Activated T-helper 1 cell treated with Interleukin-2 at 50 U/mL for 16 hours (primary cell): ENCODE results near the gene ZNF862.

Experiments
- DNase-seq: peaks from one replicate; pipeline ENCODE4 v3.0.0-alpha.2; 2020; ENCODE audit warnings: low read depth

Gene ZNF862

DNA sequence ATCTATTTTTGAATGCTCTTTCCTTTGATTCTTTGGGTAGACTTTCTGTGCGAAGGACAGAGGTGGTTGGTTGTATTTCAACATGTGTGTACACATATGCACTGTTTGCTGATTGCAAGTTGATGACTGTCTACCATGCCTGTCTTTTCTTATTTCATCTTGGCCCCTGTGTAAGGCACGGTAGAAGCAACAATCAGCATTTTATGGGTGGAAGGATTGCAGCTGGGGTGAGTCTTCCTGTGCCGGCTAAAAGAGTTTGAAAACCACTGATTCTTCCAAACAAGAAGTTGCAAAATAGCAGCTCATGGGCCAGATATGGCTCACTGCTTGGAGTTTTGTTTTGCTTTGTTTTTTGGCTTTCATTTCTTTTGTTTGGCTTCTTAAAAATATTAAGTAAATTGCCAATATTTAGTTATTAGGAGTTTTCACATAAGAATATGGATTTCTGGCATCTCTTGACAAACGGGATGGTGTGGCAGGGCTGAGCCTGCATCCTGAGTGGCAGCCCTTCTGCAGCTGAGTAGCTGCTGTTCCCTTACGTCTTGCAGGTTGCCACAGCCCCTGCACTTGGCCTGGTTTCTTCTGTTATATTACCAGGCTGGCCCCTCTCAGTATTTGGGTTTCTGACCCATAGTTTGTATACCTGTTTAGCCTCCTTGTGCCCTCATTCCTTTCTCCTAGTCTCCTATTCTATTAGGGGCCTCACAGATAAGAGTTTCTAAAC is 7.2 kb downstream of the ZNF862 start:
- DNase-seq: no peak

DNA sequence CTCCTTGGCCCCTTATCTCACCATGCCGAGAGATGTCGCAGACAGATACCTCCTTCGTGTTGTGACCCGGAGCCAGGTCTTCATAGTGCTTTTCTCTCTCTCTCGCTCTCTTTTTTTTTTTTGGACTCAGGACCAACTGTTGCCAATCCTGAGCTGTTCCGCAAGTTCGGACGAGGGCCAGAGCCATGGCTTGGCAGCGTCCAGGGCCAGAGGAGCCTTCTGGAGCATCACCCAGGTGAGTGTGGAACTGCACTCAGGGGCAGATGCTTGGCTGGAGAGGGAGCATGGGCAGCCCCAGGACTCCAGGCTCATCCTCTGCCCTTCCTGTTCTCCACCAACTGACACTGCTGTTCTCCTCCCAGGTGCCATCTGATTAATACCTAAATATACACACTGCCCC is 7.8 kb downstream of the ZNF862 start:
- DNase-seq: no peak

DNA sequence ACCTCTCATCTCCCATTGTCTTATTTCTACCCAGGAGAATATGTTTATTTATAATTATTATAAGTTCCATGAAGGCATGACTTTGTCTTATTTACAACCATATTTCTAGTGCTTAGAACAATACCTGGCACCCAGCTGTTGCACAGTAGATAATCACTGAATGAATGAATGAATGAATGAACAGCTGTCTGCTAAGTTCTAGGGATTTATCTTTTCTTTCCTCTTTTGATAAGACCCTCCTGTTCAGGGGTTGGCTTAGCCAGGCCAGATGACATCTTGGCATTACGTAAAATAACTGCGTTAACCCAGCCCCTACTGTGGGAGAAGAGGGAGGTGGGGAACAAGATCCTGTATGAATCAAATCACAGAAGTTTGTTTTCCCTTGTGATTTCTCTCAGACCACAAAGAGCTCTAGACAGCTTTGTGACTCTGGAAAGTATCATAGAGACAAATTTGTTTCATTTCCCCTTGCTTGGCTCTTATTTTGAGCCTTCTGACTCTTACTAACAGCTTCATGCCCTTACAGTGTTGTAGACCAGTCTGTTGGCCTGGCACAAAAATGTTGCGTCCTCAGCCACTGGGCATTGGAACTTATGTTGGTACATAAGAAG is 8.4 kb downstream of the ZNF862 start:
- DNase-seq: no peak

DNA sequence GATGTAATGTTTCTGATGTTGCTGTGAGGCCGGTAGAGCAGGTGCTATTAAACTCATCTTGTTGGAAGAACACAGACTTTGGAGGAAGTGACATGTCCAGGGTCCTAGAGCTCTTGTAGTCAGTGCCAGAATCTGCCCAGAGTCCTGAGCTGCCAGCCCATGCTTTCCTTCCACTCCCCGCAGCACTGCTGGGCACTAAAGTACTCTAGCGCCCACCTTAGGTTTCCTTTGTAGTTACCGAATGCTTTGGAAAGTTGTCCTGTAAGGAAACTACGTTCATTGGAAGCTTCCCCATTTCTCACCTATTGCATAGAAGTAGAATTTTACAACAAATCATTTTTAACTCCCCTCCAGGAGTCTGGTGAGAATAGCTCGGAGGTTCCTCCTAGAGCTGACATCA is 11.0 kb downstream of the ZNF862 start:
- DNase-seq: no peak

DNA sequence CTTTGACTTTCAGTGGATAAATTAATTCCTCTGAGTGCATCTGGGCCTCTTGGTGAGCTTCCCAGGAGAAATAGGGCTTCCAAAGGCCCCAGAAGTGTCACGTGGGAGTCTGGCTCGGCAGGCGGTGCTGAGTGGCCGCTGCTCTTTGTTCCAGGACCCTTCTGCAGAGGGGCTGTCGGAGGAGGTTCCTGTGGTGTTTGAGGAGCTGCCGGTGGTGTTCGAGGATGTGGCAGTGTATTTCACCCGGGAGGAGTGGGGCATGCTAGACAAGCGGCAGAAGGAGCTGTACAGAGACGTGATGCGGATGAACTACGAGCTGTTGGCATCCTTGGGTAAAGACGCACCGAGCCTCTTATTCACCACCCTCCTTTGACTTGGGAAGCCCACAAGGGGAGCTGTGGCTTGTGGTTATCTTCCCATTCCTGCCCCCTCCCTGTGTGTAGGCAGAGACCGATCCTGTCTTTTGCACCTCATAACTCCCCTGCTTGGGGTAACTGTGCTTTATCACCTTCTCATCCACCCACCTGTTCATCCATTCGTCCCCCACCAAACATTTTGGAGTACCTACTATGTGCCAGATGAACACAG is 11.9 kb downstream of the ZNF862 start:
- DNase-seq: no peak

DNA sequence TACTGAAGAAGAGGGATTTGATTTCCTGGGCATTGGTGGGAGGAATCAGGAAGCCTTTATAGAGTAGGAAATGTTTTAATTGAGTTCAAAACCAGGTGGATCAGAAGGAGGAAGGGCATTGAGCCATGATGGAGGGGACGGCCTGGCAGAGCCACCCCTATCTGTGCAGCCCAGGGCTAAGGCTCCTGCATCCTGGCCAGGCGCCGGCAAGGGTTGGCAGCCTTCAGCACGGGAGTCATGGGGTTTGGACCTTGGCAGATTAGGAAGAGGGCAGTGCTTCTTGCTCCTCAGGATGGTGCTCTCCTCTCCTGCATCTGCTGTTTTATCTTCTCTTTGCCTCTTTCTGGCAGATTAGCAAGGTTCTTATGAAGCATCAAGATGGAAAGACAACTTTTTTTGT is 12.5 kb downstream of the ZNF862 start:
- DNase-seq: no peak

DNA sequence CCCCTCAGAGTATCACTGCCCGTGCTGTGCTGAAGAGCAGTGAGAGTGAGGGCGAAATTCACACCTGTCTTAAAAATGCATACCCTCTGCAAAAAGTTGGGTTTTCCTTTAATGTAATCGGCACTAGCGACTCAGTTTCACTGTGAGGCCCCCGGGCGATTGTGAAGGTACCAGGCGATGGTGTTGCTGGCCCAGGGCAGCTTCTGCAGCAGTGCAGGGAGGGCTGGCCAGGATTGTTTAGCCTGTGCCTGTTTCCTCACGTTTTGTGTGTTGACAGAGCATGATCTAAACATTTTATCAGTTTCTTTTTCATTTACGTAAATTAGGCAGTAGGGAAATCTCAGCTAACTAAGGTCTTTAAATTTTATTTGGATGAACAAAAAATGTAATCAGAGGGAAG is 13.3 kb downstream of the ZNF862 start:
- DNase-seq: no peak

DNA sequence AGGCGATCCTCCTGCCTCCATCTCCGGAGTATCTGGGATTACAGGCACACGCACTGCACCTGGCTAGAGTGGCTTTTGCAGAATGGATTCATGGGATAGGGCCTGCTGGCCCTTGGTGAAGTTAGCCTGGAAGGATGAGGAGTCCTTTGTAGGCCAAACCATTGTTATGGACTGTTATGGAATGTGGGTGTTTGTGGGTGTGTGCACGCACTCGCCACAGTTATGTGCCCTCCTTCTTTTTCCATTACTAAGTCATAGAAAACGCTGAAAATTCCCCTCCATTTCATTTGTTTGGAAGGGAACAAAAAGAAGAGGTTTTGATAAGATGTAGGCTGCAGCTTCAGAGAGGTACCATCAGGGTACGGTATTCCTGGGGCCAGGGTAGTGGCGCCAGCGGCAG is 15.0 kb downstream of the ZNF862 start:
- no peak for DNase-seq

DNA sequence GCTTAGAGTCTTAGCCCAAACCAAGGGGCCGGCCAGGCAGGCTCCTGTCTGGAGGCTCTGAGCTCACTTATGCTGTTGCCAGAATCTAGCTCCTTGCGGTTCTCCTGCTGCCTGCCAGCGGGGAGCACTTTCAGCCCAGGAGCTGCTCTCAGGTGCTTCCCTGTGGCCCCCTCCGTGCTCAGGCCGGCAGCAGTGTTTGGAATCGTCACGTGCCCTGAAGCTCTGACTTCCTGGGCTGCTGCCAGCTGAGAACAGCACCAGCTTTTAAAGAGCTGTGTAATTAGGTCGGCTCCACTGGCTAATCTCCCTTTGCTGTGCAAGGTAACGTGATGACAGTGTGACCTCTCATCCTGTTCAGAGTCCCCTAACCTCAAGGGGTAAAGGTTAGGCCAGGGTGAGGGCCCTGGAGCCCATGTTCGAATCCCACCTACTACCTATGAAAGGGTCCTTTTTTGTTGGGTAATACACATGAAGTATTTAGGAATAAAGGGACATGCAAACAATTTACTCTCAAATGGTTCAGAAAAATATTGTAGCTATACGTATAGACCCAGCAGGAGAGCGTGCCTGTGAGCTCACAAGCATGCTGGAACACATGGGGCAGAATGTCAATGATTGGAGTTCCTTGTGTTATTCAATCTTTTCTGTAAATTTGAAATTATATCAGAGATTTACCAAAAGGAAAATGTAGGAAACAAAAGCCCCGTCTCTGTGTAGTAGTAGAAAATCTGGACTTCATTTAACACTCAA is 16.6 kb downstream of the ZNF862 start:
- DNase-seq: no peak

DNA sequence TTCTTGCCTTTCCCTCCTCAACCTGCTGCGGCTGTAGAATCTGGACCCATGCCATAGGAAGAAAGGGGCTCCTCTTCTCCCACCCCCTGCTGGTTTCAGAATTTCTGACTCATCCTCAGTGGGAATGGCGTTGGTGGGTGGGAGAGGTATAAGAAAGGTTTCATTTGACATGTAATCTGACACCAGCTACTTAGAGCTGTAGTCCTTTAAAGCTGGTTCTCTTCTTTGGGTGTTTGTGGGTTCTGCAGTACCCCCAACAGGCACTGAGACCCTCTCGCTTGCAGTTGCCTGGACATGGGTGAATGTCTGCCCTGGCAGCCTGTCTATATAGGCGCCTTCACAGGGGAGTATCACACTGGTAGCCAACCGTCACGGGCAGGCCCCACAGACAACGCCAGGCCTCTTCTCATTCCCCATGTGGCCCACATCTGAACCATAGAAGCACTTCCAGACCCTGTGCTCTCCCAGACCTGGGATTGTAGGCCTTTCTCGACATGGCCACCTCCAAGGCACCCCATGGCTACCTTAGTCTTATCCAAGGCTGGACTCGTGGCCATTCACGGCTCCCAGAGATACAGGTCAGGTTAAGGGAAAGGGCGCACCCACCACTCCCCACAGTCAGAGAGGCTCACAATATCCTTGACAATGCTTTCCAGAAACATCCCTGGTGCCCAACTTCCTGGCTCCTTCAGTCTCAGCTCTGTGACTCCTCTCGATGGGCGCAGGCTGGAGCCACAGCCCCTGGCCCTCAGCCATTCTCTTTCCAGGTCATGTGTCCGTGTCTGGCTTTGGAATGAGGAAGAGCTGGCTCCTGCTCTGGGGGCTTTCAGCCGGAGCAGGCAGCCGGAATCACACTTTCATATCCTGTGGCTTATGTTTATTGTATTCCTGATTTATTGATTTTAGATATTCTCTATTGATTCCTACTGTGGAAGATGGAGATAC is 17.5 kb downstream of the ZNF862 start:
- no peak for DNase-seq

DNA sequence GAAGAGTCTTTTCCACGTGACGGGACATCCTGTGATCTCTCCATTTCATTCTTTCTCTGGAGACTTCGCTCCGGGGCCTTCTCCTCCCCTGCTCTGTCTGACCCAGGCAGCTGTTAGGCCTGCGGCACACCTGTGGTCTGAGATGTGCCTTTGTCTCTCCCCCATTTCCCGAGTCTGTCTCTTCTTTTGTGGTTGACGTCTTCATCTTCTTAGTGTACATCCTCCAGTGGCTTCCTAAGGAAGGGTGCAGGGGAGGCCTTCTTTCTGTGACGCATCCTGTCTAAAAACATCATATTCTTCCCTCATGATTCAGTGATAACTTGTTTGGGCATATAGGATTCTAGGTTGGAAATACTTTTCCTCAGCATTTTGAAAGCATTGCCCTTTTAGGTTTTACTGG is 18.4 kb downstream of the ZNF862 start:
- DNase-seq: no peak

DNA sequence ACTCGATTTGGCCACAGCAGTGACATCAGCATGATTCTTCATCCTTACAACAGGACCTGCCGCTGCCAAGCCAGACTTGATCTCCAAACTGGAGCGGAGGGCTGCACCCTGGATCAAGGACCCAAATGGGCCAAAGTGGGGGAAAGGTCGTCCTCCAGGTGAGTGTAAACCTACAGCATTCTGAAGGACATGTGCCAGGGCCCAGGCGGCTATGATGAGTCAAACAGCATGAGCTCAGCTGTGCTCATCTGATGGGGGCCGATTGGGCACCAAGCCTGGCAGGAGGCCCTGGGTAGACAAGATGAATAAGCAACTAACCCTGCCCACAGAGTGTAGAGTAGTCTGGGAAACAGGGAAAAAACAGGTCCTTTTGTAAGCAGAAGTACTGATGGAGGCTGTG is 21.2 kb downstream of the ZNF862 start:
- DNase-seq: no peak

DNA sequence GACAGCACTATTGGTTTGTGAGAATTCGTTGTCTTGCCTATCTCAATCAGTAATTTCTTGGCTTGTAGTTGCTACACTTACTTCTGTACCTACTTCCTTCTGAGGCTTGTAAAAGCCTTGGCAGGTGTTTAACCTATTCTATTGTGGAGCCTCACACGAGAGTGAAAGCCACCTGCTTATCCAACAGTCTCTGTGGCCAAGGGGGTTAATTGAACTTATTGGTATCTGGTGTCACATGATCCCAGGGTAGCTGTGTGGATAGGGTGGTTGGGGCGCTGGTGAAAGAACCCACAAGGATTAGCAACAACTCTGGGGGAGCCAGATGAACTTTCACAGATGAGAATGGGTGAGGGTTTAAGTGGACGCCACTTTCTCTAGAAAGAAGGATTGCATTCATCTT is 21.7 kb downstream of the ZNF862 start:
- DNase-seq: no peak

DNA sequence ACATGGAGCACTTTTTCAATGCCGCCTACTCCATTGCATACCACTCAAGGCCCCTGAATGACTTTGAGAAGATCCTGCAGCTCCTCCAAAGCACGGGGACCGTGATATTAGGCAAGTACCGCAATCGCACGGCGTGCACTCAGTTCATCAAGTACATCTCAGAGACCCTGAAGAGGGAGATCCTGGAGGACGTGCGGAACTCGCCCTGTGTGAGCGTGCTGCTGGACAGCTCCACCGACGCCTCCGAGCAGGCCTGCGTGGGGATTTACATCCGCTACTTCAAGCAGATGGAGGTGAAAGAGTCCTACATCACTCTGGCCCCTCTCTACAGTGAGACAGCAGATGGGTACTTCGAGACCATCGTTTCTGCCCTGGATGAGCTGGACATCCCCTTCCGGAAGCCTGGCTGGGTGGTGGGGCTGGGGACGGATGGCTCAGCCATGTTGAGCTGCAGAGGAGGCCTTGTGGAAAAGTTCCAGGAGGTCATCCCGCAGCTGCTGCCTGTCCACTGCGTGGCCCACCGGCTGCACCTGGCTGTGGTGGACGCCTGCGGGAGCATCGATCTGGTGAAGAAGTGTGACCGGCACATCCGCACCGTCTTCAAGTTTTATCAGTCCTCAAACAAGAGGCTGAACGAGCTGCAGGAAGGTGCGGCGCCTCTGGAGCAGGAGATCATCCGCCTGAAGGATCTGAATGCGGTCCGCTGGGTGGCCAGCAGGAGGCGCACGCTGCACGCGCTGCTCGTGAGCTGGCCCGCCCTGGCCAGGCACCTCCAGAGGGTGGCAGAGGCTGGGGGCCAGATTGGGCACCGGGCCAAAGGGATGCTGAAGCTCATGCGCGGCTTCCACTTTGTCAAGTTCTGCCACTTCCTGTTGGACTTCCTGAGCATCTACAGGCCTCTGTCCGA is 22.9 kb downstream of the ZNF862 start:
- no peak for DNase-seq

DNA sequence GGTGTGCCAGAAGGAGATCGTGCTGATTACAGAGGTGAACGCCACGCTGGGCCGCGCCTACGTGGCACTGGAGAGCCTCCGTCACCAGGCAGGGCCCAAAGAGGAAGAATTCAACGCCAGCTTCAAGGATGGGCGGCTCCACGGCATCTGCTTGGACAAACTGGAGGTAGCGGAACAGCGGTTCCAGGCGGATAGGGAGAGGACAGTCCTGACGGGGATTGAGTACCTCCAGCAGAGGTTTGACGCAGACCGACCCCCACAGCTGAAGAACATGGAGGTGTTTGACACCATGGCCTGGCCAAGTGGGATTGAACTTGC is 23.5 kb downstream of the ZNF862 start:
- DNase-seq: no peak

DNA sequence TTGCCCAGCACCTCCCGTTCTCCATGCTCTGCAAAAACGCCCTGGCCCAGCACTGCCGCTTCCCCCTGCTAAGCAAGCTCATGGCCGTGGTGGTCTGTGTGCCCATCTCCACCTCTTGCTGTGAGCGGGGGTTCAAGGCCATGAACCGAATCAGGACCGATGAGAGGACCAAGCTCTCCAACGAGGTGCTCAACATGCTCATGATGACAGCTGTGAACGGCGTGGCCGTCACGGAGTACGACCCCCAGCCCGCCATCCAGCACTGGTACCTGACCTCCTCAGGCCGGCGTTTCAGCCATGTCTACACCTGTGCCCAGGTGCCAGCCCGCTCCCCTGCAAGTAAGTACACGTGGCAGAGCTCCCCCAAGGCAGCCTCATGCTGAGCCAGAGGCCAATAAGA is 24.0 kb downstream of the ZNF862 start:
- no peak for DNase-seq

DNA sequence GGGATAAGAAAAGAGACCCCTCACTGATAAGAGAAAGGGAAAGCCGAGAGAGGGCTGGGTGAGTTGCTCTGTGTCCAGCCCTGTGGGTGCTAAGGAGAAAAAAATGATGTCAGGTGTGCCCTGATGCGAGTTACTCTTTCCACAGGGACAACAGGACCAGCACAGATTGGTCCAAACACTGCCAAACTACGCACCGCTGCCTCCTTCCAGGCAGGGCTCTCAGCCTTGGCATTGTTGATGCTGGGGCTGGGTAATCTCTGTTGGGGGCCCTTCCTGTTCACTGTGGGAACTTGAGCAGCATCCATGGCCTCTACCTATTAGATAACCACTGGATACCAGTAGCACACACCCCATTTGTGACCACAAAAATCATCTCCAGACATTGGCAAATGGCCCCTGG is 25.3 kb downstream of the ZNF862 start:
- DNase-seq: no peak

DNA sequence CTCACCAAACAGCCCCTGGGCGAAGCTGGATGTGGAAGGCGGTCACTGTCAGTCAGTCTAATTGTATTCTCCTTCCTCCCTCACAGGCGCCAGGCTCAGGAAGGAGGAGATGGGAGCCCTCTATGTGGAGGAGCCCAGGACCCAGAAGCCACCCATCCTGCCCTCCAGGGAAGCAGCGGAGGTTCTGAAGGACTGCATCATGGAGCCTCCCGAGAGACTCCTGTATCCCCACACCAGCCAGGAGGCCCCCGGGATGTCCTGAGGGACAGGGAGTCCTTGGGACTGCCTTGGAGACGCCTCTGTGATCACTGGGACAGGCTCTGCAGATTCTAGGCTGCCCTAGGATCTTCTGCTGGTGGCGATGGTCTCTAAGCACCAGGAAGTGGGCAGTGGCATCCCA is 25.8 kb downstream of the ZNF862 start:
- no peak for DNase-seq

DNA sequence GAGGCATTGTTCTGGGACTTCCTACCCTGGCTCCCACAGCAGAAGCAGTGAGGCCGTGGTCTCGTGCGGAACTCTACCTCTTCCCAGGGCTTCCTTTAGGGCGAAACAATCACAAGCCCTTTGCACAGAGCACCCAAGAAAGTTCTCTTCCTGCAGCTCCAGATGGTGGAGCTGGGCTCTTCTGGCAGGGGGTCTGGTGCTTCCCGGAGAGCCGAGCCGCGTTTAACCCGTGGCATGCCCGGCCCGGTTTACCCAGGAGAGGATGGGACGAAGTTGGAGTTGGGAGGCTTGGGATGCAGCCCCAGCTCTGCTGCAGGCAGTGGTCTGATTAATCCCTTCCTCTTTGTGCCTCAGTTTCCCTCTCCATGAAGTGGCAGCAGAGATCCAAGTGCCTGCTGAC is 26.6 kb downstream of the ZNF862 start:
- DNase-seq: no peak

DNA sequence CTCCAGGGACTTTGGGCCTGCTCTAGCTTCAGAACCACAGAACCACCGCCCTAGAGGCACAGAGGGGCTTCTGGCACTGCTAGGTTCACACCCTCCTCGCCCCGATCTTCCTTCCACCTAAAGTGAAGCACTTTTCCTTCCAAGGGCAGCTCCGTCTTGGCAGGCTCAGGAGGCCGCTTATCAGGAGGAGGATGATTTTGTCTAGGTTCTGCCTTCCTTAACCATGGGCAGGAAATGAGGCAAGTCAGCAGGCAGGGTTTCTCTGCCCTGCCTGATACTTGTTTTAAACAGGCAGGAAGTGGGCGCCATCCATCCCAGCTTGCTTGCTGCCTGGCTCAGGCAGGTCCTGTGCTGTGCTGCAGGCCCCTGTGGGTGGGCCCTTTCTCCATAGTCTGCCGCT is 27.3 kb downstream of the ZNF862 start:
- peak; percentile 54 for DNase-seq

DNA sequence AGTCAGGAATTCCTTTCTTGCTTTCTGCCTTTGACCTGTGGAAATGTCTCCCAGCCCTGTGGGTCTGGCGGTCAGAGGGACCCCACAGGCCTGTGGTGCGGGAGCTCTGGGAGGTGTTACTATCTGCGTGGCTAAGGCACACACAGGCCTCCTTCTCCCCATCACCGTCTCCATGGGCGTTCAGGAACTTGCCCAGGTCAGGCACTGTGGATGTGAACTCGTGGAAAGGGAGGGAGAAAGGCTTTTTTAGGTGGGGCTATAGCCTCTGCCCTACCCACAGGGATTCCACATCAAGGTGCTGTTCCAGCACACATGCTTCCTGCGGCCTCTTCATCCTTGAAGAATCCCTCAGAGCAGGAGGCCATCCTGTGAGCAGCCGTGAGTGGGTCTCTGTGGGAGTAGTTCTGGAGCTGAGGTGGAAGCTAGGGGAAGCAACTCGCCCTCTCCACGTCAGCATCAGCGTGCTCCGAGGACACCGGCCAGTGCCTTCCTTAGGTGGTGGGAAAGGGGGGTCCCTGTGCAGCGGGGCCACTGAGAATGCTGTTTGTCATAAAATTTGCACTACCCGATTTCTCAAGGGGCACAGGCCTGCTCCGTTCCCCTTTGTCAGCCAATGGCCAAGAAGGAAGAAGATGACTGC is 28.1 kb downstream of the ZNF862 start:
- DNase-seq: no peak
